ENCODE data around the gene RFC2.

The RFC2 gene

DNA sequence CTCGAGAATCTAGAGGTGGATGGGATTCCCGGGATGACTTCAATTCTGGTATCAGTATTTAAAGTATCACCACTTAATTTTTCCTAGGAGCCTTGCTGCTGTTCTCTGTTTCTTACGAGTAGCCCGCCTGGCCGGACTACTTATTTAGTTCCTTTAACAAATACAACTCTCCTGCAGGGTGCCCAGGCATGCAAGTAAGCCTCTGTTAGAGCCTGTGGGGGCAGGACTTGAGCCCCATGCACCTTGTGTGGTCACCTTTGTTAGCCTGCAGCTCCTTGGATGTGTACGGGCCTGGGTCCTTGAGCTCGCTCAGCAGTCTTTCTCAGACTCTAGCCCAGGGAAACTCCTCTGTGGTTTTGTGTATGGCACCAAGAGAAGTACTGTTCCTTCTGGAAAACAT is 63.9 kb downstream of the RFC2 start:
- no peak for DNase-seq (ENCODE audit: low spot score)

DNA sequence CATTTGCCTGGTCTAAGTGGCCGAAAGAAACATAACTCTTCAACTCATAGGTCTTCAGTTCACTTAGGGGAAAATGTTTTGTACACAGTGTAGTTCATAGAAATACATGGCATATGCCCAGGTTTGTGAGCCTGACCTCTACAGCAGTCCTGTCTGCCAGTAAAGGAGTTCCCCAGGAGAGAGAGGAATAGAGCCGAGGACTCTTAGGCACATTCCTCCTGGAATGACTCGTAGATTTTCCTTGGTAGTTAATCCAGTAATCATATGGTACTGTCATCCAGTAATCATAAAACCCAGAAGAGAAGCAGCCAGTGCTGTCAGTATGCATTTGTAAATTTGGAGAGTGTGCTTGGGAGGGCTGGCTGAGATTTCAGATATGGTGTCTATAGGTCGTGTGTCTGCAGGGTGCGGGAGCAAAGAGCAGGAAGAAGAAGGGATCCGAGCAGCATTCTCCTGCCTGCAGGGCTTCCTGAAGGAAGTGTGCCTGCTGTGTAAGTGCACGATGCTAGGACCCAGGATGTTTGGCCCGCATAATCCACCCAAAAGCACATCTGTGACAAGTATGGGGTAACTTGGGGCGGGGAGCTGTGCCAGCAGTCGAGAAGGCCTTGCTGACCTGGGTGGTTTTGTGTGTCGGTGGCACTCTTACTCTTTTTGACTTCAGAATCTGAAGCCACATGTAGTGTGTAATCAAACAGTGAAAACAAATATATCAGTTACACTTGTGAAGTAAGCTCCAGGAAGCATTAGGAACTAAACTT is 66.1 kb downstream of the RFC2 start:
- DNase-seq (ENCODE audit: low spot score) = no peak

DNA sequence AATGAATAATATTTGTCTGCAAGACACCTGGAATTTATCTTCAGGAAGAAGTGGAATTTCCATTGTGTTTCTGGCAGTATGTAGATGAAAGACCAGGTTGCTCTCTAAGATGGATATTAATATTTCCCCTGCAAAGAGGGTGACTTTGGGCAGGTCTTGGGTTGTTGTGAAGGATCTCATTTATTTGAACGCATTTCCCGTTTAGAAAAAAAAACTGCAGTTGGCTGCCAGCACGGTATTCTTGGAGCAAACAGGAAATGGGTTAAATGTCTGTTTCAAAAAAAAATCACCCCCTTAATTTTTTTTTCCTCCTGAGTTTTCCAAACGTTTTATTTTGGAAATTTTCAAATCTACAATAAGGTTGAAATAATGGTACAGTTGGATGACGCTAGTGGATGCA is 68.6 kb downstream of the RFC2 start:
- DNase-seq (ENCODE audit: low spot score) = no peak

DNA sequence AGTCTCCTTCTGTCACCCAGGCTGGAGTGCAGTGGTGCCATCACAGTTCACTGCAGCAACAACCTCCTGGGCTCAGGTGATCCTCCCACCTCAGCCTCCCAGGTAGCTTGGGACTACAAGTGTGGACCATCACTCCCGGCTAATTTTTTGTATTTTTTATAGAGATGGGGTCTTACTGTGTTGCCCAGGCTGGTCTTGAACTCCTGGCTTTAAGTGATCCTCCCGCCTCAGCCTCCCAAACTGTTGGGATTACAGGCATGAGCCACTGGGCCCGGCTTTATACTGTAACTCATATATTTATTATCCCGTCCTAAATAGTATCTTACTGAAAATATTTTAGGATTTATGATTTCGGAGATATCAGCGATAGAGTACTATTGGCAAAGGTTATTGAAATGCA is 69.2 kb downstream of the RFC2 start:
- DNase-seq (ENCODE audit: low spot score) = no peak

DNA sequence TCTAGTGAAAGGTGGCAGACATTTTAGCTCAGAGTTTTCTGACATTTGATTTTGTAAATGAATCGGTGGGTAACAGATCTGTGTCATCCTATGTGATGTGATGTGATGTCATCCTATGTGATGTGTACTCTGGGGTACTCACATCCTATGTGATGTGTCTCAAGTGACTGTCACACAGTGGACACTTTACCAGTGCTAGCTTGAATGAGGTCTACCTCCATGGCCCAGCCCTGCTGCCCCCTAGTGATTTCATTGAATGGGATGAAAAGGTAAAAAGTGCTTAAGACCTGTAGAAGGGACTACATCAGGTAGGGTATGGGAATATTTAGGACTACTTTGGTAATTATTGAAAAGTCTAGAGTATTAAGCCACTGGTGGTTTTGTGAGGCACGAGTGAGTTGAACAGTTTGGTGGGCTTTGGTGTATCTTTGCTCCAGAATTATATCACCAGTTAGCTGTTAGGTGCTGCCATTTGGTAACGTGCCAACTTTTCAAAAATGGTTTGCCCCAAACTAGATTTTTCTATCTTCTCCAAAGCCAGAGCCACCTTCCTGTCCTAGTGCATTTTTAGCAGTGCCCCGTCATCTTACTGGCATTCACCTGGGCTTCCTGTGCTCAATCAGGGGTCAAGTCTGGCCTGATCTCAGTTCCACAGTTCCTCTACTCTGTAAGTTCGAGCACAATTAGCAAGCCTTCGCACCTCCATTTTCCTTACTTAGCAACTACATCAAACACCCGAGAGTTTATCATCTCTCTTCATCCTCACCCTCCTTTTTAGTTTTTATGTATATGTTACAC is 70.3 kb downstream of the RFC2 start:
- peak; percentile 56 for DNase-seq (ENCODE audit: low spot score)

DNA sequence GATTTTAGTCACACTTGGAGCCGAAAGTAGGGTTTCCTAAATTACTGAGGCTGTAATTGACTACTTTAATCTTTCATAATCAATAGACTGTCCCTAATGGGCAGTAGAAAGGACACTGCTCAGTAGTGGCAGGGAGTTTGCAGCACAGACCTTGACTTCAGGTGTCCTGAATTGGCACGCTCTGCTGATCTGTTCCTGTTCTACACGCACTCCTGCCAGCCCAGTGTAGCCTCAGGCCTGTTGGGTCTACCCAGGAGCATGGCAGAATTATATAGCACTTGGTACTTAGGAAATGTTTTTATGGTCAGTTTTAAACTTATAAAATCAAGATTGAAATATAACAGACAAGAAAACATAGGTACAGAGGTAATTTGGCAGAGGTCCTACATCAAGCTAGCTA is 71.1 kb downstream of the RFC2 start:
- DNase-seq (ENCODE audit: low spot score) = no peak

DNA sequence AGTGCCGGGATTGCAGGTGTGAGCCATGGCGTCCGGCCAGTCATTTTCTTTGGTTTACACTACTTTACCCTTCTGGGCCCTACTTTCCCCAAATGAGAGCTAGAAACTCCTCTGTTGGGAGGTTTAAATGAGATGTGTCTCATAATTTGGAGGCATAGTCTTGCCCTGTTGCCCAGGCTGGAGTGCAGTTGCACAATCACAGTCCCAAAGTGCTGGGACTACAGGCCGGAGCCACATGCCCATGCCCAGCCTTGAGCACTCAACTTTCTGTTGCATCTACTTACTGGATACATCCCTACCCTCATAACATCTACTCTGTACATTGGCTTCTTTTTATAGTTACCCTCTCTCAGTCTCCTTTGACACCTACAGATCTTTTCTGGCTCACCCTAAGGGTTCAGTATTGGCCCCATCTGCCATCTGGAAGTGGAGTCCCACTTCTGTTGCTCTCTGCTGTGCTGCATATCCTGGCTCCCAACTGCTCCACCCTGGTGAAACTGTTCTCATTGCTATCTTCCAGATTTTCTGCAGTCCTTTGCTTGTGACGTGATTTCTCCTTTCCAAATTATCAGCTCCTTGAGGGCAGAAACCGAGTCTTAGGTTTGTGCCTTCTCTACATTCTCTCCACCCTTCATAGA is 71.6 kb downstream of the RFC2 start:
- no peak for DNase-seq (ENCODE audit: low spot score)

DNA sequence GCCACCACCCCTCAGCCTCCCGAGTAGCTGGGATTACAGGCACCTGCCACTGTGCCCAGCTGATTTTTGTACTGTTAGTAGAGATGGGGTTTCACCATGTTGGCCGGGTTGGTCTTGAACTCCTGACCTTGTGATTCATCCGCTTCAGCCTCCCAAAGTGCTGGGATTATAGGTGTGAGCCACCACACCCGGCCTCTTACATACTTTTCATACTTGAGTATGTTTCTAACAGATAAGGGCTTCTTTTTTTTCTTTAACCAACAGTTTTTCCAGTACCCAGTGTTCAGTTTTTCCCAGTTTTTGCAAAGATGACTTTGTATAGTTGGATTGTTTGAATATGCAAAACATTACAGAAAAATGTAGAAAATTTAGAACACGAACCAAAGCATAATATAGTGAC is 72.4 kb downstream of the RFC2 start:
- DNase-seq (ENCODE audit: low spot score) = no peak
